ENCODE measurements around the gene NFU1. TPM values are rescaled to one million over a fixed set of nuclear protein-coding genes. Genes with fewer than 3 reads are reported as not detected.

Gene NFU1
- total and polyA plus RNA-seq, 4 experiments from 2014 or later, result 23.9 to 96.1 (median 46.2) TPM

- Histone ChIP-seq H3K4me3 (ENCODE audit: low read length in 2 of 2) (no peak overlapping the region), H3K4me1 (ENCODE audit: insufficient read depth, low read length) (no peaks in the 10 kb centered on the region), H3K27me3 (ENCODE audit: insufficient read depth, low read length) (no peaks in the 10 kb centered on the region), H3K27ac (ENCODE audit: low read depth, low read length) (no peak overlapping the region), H3K36me3 (ENCODE audit: insufficient read depth, low read length) (peaks cover 20% of the 10 kb centered on the region), H3K9me3 (ENCODE audit: control insufficient read depth in 1 of 2, low read length in 2 of 2) (no peaks in the 10 kb centered on the region)
- Mint-ChIP-seq H3K9me3 (no peaks in the 10 kb centered on the region), H3K4me1 (peaks cover 0 to 8% (median 7%) of the 10 kb centered on the region in 4 donors), H3K36me3 (peaks cover 40 to 58% of the 10 kb centered on the region in 2 donors), H3K27me3 (no peaks in the 10 kb centered on the region), H3K27ac (no peak overlapping the region), H3K4me3 (no peak overlapping the region)
- intact Hi-C loops (cut with micrococcal nuclease), result no loop called here
- no peak for DNase-seq
- POLR2A ChIA-PET (ENCODE audit: partially characterized antibody), result interaction anchor here (2.4 kb wide), 1 partner anchor 25 kb away, joined by 9 read pairs; the partner anchor contains the start of gene NFU1
- CTCF ChIA-PET (ENCODE audit: partially characterized antibody), result interaction anchor here (1.6 kb wide), 1 partner anchor 26 kb away, joined by 3 read pairs; the partner anchor contains the start of gene NFU1
These were observed 25.5 kb upstream of the NFU1 start for GRCh38 chr2:69462780-69463179.

DNA sequence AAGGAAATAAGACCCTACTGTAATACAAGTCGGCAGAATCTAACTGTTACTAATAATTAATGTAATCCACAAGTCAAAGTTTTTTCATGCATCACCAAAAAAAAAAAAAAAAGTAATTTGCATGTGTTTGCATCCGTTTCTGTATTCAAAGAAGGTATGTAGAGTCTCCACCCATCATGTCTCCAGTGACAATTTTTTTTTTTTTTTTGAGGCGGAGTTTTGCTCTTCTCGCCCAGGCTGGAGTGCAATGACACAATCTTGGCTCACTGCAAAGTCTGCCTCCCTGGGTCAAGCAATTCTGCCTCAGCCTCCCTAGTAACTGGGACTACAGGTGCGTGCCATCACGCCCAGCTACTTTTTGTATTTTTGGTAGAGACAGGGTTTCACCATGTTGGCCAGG, 24.2 kb upstream of the NFU1 start:
- no peak overlapping the region for H3K4me3 Mint-ChIP-seq
- peaks cover 19% of the 10 kb centered on the region for H3K36me3 ChIP-seq (ENCODE audit: insufficient read depth, low read length)
- H3K4me3 ChIP-seq (ENCODE audit: low read length in 2 of 2), result no peak overlapping the region
- H3K4me1 Mint-ChIP-seq, result peaks cover 5 to 12% (median 7%) of the 10 kb centered on the region in 4 donors
- H3K9me3 ChIP-seq (ENCODE audit: control insufficient read depth in 1 of 2, low read length in 2 of 2), result no peaks in the 10 kb centered on the region
- H3K9me3 Mint-ChIP-seq, result no peaks in the 10 kb centered on the region
- no peak overlapping the region for H3K27ac ChIP-seq (ENCODE audit: low read depth, low read length)
- no peaks in the 10 kb centered on the region for H3K27me3 Mint-ChIP-seq
- H3K27ac Mint-ChIP-seq, result peak overlapping the region in 2 of 7 donors; percentile 13 to 59
- POLR2A ChIA-PET (ENCODE audit: partially characterized antibody), result no interaction called here
- H3K4me1 ChIP-seq (ENCODE audit: insufficient read depth, low read length), result no peaks in the 10 kb centered on the region
- intact Hi-C loops (cut with micrococcal nuclease), result loop anchor here (2.0 kb wide), 1 partner anchor 25 kb away; the partner anchor contains the start of gene NFU1
- no peaks in the 10 kb centered on the region for H3K27me3 ChIP-seq (ENCODE audit: insufficient read depth, low read length)
- peaks cover 36 to 44% of the 10 kb centered on the region in 2 donors for H3K36me3 Mint-ChIP-seq
- no peak for DNase-seq
- CTCF ChIA-PET (ENCODE audit: partially characterized antibody), result no interaction called here

DNA sequence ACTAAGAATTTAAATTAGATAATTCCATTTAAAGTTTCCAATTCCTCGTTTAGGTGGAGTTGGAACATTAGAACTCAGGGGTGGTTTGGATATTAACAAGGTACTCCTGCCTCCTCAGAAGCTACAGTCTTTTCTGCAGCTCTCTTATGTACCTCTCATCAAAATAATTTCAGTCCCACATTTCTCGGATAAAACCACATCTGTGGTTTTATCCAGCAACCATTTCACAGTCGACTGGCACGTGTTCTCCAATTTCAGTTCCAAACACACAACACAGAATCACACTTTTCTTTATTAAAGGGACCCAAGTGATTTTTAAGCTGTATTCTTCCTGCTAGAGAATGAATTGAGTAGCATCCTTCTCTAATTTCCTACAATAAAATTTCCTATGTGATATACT, 22.7 kb upstream of the NFU1 start:
- peaks cover 5% of the 10 kb centered on the region for H3K36me3 ChIP-seq (ENCODE audit: insufficient read depth, low read length)
- no peak for DNase-seq
- Mint-ChIP-seq H3K9me3 (no peaks in the 10 kb centered on the region), H3K27me3 (no peaks in the 10 kb centered on the region), H3K4me1 (peaks cover 5 to 13% (median 9%) of the 10 kb centered on the region in 4 donors), H3K27ac (peak overlapping the region in 1 of 7 donors; percentile 48), H3K36me3 (peaks cover 21 to 29% of the 10 kb centered on the region in 2 donors), H3K4me3 (no peak overlapping the region)
- H3K9me3 ChIP-seq (ENCODE audit: control insufficient read depth in 1 of 2, low read length in 2 of 2), result no peaks in the 10 kb centered on the region
- no peaks in the 10 kb centered on the region for H3K27me3 ChIP-seq (ENCODE audit: insufficient read depth, low read length)
- ChIA-PET POLR2A (ENCODE audit: partially characterized antibody) (no interaction called here), CTCF (ENCODE audit: partially characterized antibody) (interaction anchor here (1.4 kb wide), 1 partner anchor 106 kb away, joined by 3 read pairs; no protein-coding TSS in a partner anchor)
- no peak overlapping the region for H3K4me3 ChIP-seq (ENCODE audit: low read length in 2 of 2)
- no peaks in the 10 kb centered on the region for H3K4me1 ChIP-seq (ENCODE audit: insufficient read depth, low read length)
- H3K27ac ChIP-seq (ENCODE audit: low read depth, low read length), result no peak overlapping the region
- intact Hi-C loops (cut with micrococcal nuclease), result loop anchor here (2.0 kb wide), 1 partner anchor 23 kb away; the partner anchor contains the start of gene NFU1

DNA sequence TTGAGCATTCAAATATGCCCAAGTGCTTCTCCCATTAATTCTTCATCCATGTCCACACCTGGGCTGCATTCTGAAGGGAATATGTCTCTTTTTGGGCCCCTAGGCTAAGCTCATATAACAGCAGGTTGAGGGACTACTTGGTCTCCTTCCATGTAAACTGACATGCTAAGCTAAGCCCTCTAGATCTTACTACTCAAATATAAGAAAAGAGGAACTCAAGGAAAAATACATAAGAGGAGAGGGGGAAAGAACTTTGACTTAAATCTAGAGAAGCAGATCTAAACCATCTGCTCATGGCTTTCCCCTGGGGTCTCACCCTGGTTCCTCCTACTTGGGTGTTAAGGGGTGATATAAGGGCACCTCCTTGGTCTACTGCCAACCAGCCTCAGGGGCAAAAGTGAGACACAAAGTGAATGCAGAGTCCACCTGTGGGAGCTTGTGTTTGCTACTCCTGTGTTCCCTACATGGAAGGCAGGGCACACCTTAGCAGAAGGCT, 19.8 kb upstream of the NFU1 start:
- intact Hi-C loops (cut with micrococcal nuclease), result no loop called here
- Histone ChIP-seq H3K27me3 (ENCODE audit: insufficient read depth, low read length) (no peaks in the 10 kb centered on the region), H3K4me3 (ENCODE audit: low read length in 2 of 2) (no peak overlapping the region), H3K27ac (ENCODE audit: low read depth, low read length) (no peak overlapping the region), H3K9me3 (ENCODE audit: control insufficient read depth in 1 of 2, low read length in 2 of 2) (no peaks in the 10 kb centered on the region), H3K36me3 (ENCODE audit: insufficient read depth, low read length) (no peaks in the 10 kb centered on the region), H3K4me1 (ENCODE audit: insufficient read depth, low read length) (no peaks in the 10 kb centered on the region)
- no peak for DNase-seq
- peak overlapping the region; percentile 10 to 72 (median 39) for H3K27ac Mint-ChIP-seq
- CTCF ChIA-PET (ENCODE audit: partially characterized antibody), result interaction anchor here (0.8 kb wide), 1 partner anchor 19 kb away, joined by 3 read pairs; the partner anchor contains the start of gene NFU1
- no peak overlapping the region for H3K4me3 Mint-ChIP-seq
- peaks cover 5 to 18% (median 10%) of the 10 kb centered on the region in 4 donors for H3K4me1 Mint-ChIP-seq
- no peaks in the 10 kb centered on the region for H3K9me3 Mint-ChIP-seq
- peaks cover 5 to 14% of the 10 kb centered on the region in 2 donors for H3K36me3 Mint-ChIP-seq
- POLR2A ChIA-PET (ENCODE audit: partially characterized antibody), result interaction anchor here (0.7 to 0.8 kb wide), 2 partner anchors 12 to 20 kb away, joined by 3 read pairs; no protein-coding TSS in a partner anchor
- no peaks in the 10 kb centered on the region for H3K27me3 Mint-ChIP-seq

DNA sequence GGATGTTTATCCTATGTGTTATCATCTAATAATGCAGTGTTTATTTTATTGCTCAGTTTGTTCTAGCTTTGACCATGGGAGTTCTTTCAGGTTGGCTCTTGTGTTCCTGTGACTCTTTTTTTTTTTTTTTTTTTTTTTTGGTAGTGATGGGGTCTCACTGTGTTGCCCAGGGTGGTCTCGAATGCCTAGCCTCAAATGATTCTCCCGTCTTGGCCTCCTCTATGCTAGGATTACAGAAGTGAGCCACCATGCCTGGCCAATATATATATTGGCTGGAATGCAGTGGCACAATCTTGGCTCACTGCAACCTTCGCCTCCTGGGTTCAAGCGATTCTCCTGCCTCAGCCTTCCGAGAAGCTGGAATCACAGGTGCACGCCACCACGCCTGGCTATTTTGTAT, 18.9 kb upstream of the NFU1 start:
- H3K4me3 Mint-ChIP-seq, result no peak overlapping the region

GRCh38 chr2:69454976-69455375, 17.7 kb upstream of the NFU1 start:
- POLR2A ChIA-PET (ENCODE audit: partially characterized antibody), result interaction anchor here (2.1 kb wide), 1 partner anchor 18 kb away, joined by 9 read pairs; the partner anchor contains the start of gene NFU1
- intact Hi-C loops (cut with micrococcal nuclease), result no loop called here
- Mint-ChIP-seq H3K27me3 (no peaks in the 10 kb centered on the region), H3K4me3 (no peak overlapping the region), H3K9me3 (no peaks in the 10 kb centered on the region), H3K4me1 (peaks cover 5 to 17% (median 9%) of the 10 kb centered on the region in 4 donors), H3K27ac (peak overlapping the region in 2 of 7 donors; percentile 13 to 44), H3K36me3 (peaks cover 0 to under 1% of the 10 kb centered on the region in 2 donors)
- no peaks in the 10 kb centered on the region for H3K9me3 ChIP-seq (ENCODE audit: control insufficient read depth in 1 of 2, low read length in 2 of 2)
- no peak overlapping the region for H3K27ac ChIP-seq (ENCODE audit: low read depth, low read length)
- H3K36me3 ChIP-seq (ENCODE audit: insufficient read depth, low read length), result no peaks in the 10 kb centered on the region
- CTCF ChIA-PET (ENCODE audit: partially characterized antibody), result interaction anchor here (0.5 kb wide), 1 partner anchor 34 kb away, joined by 3 read pairs; no protein-coding TSS in a partner anchor
- no peaks in the 10 kb centered on the region for H3K4me1 ChIP-seq (ENCODE audit: insufficient read depth, low read length)
- no peak overlapping the region for H3K4me3 ChIP-seq (ENCODE audit: low read length in 2 of 2)
- no peaks in the 10 kb centered on the region for H3K27me3 ChIP-seq (ENCODE audit: insufficient read depth, low read length)
- no peak for DNase-seq

More for the DNA sequence above, 18.9 kb upstream of the NFU1 start:
- H3K4me1 Mint-ChIP-seq, result peaks cover 5 to 18% (median 10%) of the 10 kb centered on the region in 4 donors
- no peaks in the 10 kb centered on the region for H3K9me3 Mint-ChIP-seq
- DNase-seq, result no peak
- no peaks in the 10 kb centered on the region for H3K9me3 ChIP-seq (ENCODE audit: control insufficient read depth in 1 of 2, low read length in 2 of 2)
- CTCF ChIA-PET (ENCODE audit: partially characterized antibody), result interaction anchor here (0.7 kb wide), 1 partner anchor 269 kb away, joined by 4 read pairs; no protein-coding TSS in a partner anchor
- H3K36me3 Mint-ChIP-seq, result peaks cover 2 to 10% of the 10 kb centered on the region in 2 donors
- peak overlapping the region in 1 of 7 donors; percentile 0 for H3K27ac Mint-ChIP-seq
- H3K27ac ChIP-seq (ENCODE audit: low read depth, low read length), result no peak overlapping the region
- no peaks in the 10 kb centered on the region for H3K27me3 Mint-ChIP-seq
- H3K36me3 ChIP-seq (ENCODE audit: insufficient read depth, low read length), result no peaks in the 10 kb centered on the region
- no peaks in the 10 kb centered on the region for H3K27me3 ChIP-seq (ENCODE audit: insufficient read depth, low read length)
- POLR2A ChIA-PET (ENCODE audit: partially characterized antibody), result no interaction called here
- no peaks in the 10 kb centered on the region for H3K4me1 ChIP-seq (ENCODE audit: insufficient read depth, low read length)
- no peak overlapping the region for H3K4me3 ChIP-seq (ENCODE audit: low read length in 2 of 2)
- intact Hi-C loops (cut with micrococcal nuclease), result no loop called here

GRCh38 chr2:69453475-69454129, 16.4 kb upstream of the NFU1 start:
- peaks cover 5 to 14% (median 7%) of the 10 kb centered on the region in 4 donors for H3K4me1 Mint-ChIP-seq
- ChIA-PET CTCF (ENCODE audit: partially characterized antibody) (interaction anchor here (1.0 to 1.9 kb wide), 2 partner anchors 17 to 111 kb away, joined by 3 to 6 read pairs; partner anchors contain the start of gene NFU1), POLR2A (ENCODE audit: partially characterized antibody) (interaction anchor here (2.1 kb wide), 1 partner anchor 16 kb away, joined by 9 read pairs; the partner anchor contains the start of gene NFU1)

More at GRCh38 chr2:69453475-69454129, 16.4 kb upstream of the NFU1 start:
- H3K27ac Mint-ChIP-seq, result peak overlapping the region in 2 of 7 donors; percentile 2 to 67
- DNase-seq, result no peak
- Histone ChIP-seq H3K9me3 (ENCODE audit: control insufficient read depth in 1 of 2, low read length in 2 of 2) (no peaks in the 10 kb centered on the region), H3K36me3 (ENCODE audit: insufficient read depth, low read length) (no peaks in the 10 kb centered on the region), H3K4me3 (ENCODE audit: low read length in 2 of 2) (no peak overlapping the region), H3K4me1 (ENCODE audit: insufficient read depth, low read length) (no peaks in the 10 kb centered on the region), H3K27ac (ENCODE audit: low read depth, low read length) (no peak overlapping the region), H3K27me3 (ENCODE audit: insufficient read depth, low read length) (no peaks in the 10 kb centered on the region)
- H3K27me3 Mint-ChIP-seq, result no peaks in the 10 kb centered on the region
- peaks cover 0 to 1% (median 0%) of the 10 kb centered on the region in 8 donors for H3K9me3 Mint-ChIP-seq
- peaks cover 2 to 3% of the 10 kb centered on the region in 2 donors for H3K36me3 Mint-ChIP-seq
- intact Hi-C loops (cut with micrococcal nuclease), result no loop called here
- no peak overlapping the region for H3K4me3 Mint-ChIP-seq
